Adrenal gland (tissue), 5 donors: ENCODE data around the gene PARD3B.

Experiments used
- CTCF ChIP-seq, 6 experiments: fragments of 450-650 bp in 4 of 6; fragments of 200-600 bp in 2 of 6; sonication (generic) in 1 of 6; IDR thresholded peaks; 1 replicate in 5 of 6; 2 replicates in 1 of 6; pipeline versions ENCODE4 v1.5.1 to v1.8.0; 2016 to 2021; ENCODE audit warnings: antibody characterized with exemption in 6 of 6, mild to moderate bottlenecking in 2 of 6, moderate library complexity in 1 of 6
- POLR2A ChIP-seq, 2 donors: fragments of 450-650 bp; IDR thresholded peaks; one replicate each; pipeline ENCODE4 v1.6.1; 2017; ENCODE audit warnings: antibody characterized with exemption in 2 of 2, mild to moderate bottlenecking in 2 of 2, moderate library complexity in 1 of 2
- donor health status: DM: no; HTN: no; CAD: no.

DNA sequence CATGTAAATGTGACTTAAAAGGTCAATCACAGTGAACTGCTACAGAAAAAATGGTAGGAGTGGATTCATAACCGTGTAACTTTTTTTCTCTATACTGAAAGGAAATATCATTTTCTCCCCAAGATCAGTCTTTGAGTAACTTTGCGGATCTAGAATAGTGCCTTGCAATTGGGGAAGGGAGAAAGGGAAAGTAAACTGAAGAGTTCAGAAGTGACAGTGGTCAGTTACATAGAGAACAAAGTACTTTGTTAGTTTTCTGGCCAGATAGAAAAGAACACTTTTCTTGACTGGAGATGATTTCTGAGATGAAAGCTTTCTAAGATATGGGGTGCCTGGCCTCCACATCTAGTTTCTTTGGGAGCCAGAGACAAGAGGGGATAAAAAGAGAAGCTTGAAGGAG is 26.6 kb downstream of the PARD3B start:
- TF ChIP-seq CTCF (IDR thresholded peaks at IDR 0.05) (no peak), POLR2A (IDR thresholded peaks at IDR 0.05) (no peak)
